Astrocyte (in vitro differentiated cells and primary cell): ENCODE measurements around the gene TLCD2.

Experiments used
- EZH2 ChIP-seq: IDR thresholded peaks from 2 replicates; pipeline ENCODE4 v1.6.1; 2012; ENCODE audit warnings: mild to moderate bottlenecking, low read length, inconsistent platforms; ENCODE audit not compliant: insufficient read depth
- TF ChIP-seq, protein P1 (sequence below): IDR thresholded peaks from 2 replicates; pipeline ENCODE4 v1.5.1; 2011; ENCODE audit warnings: low read depth, mild to moderate bottlenecking, inconsistent platforms, low read length, moderate library complexity; ENCODE audit not compliant: insufficient read depth

GRCh38 chr17:1709971-1710806, at the start of gene TLCD2:
- no peak for TF ChIP-seq EZH2
- TF ChIP-seq, protein P1, sequence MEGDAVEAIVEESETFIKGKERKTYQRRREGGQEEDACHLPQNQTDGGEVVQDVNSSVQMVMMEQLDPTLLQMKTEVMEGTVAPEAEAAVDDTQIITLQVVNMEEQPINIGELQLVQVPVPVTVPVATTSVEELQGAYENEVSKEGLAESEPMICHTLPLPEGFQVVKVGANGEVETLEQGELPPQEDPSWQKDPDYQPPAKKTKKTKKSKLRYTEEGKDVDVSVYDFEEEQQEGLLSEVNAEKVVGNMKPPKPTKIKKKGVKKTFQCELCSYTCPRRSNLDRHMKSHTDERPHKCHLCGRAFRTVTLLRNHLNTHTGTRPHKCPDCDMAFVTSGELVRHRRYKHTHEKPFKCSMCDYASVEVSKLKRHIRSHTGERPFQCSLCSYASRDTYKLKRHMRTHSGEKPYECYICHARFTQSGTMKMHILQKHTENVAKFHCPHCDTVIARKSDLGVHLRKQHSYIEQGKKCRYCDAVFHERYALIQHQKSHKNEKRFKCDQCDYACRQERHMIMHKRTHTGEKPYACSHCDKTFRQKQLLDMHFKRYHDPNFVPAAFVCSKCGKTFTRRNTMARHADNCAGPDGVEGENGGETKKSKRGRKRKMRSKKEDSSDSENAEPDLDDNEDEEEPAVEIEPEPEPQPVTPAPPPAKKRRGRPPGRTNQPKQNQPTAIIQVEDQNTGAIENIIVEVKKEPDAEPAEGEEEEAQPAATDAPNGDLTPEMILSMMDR, result no peak
